Sigmoid colon (tissue), 7 donors: ENCODE results near the gene TROAP. TPM values are rescaled to one million over a fixed set of nuclear protein-coding genes. Genes with fewer than 3 reads are reported as not detected.
A peak's percentile ranks its signal among the peaks of the same experiment; 100 is the strongest.

Experiments used
- DNase-seq: peaks from one replicate; pipeline ENCODE4 v3.0.0-alpha.2; 2019
- H3K27ac ChIP-seq, 4 donors: fragments of 200-600 bp; sonication (generic); one replicate each; pipeline ENCODE4 v1.5.1; 2016 to 2019; ENCODE audit warnings: mild to moderate bottlenecking in 1 of 4
- H3K27me3 ChIP-seq, 3 donors: fragments of 200-600 bp; sonication (generic); one replicate each; pipeline ENCODE4 v1.5.1; 2019; ENCODE audit warnings: mild to moderate bottlenecking in 1 of 3
- H3K36me3 ChIP-seq, 4 donors: fragments of 200-600 bp; sonication (generic); one replicate each; pipeline ENCODE4 v1.5.1; 2016 to 2019
- H3K4me1 ChIP-seq, 4 donors: fragments of 200-600 bp; sonication (generic); one replicate each; pipeline ENCODE4 v1.5.1; 2017 to 2019
- H3K4me3 ChIP-seq, 4 donors: fragments of 200-600 bp; sonication (generic); one replicate each; pipeline ENCODE4 v1.5.1; 2017 to 2019; ENCODE audit warnings: mild to moderate bottlenecking in 2 of 4, moderate library complexity in 1 of 4
- H3K9me3 ChIP-seq, 4 donors: fragments of 200-600 bp in 3 of 4; sonication (generic) in 3 of 4; one replicate each; pipeline versions ENCODE4 v1.5.1 to v1.6.1; 2013 to 2019
- CTCF ChIP-seq, 4 experiments: fragments of 450-650 bp in 3 of 4; fragments of 200-600 bp in 1 of 4; IDR thresholded peaks; one replicate each; pipeline ENCODE4 v1.5.1; 2016 to 2019; ENCODE audit warnings: antibody characterized with exemption in 4 of 4, mild to moderate bottlenecking in 3 of 4, moderate library complexity in 2 of 4
- EP300 ChIP-seq, 4 donors: sonication (generic); formaldehyde crosslinking; IDR thresholded peaks; one replicate each; pipeline ENCODE4 v1.6.1; 2017; ENCODE audit warnings: antibody characterized with exemption in 4 of 4
- POLR2A ChIP-seq, 2 donors: fragments of 450-650 bp; IDR thresholded peaks; one replicate each; pipeline ENCODE4 v1.6.1; 2016; ENCODE audit warnings: antibody characterized with exemption in 2 of 2, mild to moderate bottlenecking in 2 of 2, moderate library complexity in 2 of 2
- POLR2AphosphoS5 ChIP-seq, 4 donors: sonication (generic); formaldehyde crosslinking; IDR thresholded peaks; one replicate each; pipeline ENCODE4 v1.6.1; 2017; ENCODE audit warnings: antibody characterized with exemption in 4 of 4
- WGBS, 2 donors: extraction: QIAGEN DNeasy Blood & Tissue Kit; methylation state at CpG; one replicate each; pipeline ENCODE4 v1.1.7; 2013; 5-methylcytosine and 5-hydroxymethylcytosine counted together
- intact Hi-C: fragments of 100-400 bp; cut with DNase I; formaldehyde crosslinking; loops from one replicate; pipeline ENCODE4 v1.15.1; 2023
- polyA plus RNA-seq, 3 donors: library from polyadenylated mRNA; stranded (reverse); fragments of 200-250 nt; gene quantifications; one replicate each; pipeline ENCODE4 v1.2.3, GENCODE V29; 2013
- total RNA-seq, 4 donors: library from RNA; depleted of rRNA; stranded (reverse); fragments of >200 nt; gene quantifications; one replicate each; pipeline ENCODE4 v1.1.0, GENCODE V29; 2016
- donor health status: healthy with polysubstance abuse.
- donor health status: Bipolar disorder and iron deficiency.
- donor health status: healthy.

The TROAP gene
- total and polyA plus RNA-seq, 7 donors = 0.36 to 25.7 (median 4.9) TPM; not detected in 3

GRCh38 chr12:49334226-49334625 is 11.2 kb downstream of the TROAP start:
- TF ChIP-seq POLR2A (IDR thresholded peaks at IDR 0.05) = no peak
- no peak for TF ChIP-seq EP300 (IDR thresholded peaks at IDR 0.05)
- no peak for TF ChIP-seq POLR2AphosphoS5 (IDR thresholded peaks at IDR 0.05)
- TF ChIP-seq CTCF (IDR thresholded peaks at IDR 0.05) = no peak
- no peak overlapping the region for H3K27ac ChIP-seq
- H3K9me3 ChIP-seq = no peaks in the 10 kb centered on the region
- 43 to 57% methylated on average over 19 of the region's 19 CpGs for WGBS, 2 donors
- peaks cover 37 to 91% (median 58%) of the 10 kb centered on the region in 3 donors for H3K27me3 ChIP-seq
- peaks cover 0 to 33% (median 23%) of the 10 kb centered on the region in 4 donors for H3K4me1 ChIP-seq
- no peak overlapping the region for H3K4me3 ChIP-seq
- intact Hi-C loops = no loop called here
- DNase-seq = peak; percentile 24
- no peaks in the 10 kb centered on the region for H3K36me3 ChIP-seq

- DNase-seq = peak; percentile 56
- Histone ChIP-seq H3K4me1 (peaks cover 0 to 33% (median 23%) of the 10 kb centered on the region in 4 donors), H3K27ac (no peak overlapping the region), H3K27me3 (peaks cover 37 to 95% (median 63%) of the 10 kb centered on the region in 3 donors), H3K9me3 (no peaks in the 10 kb centered on the region), H3K36me3 (no peaks in the 10 kb centered on the region), H3K4me3 (no peak overlapping the region)
- no peak for TF ChIP-seq POLR2A (IDR thresholded peaks at IDR 0.05)
- TF ChIP-seq POLR2AphosphoS5 (IDR thresholded peaks at IDR 0.05) = no peak
- no peak for TF ChIP-seq EP300 (IDR thresholded peaks at IDR 0.05)
- no peak for TF ChIP-seq CTCF (IDR thresholded peaks at IDR 0.05)
- WGBS, 2 donors = 56 to 75% methylated on average over 12 of the region's 12 CpGs
- intact Hi-C loops = loop anchor here (5.0 kb wide), 1 partner anchor 47 kb away; no protein-coding TSS in a partner anchor
Measured at GRCh38 chr12:49334681-49335080, 11.6 kb downstream of the TROAP start.

GRCh38 chr12:49335118-49335954 is 12.3 kb downstream of the TROAP start:
- no peaks in the 10 kb centered on the region for H3K9me3 ChIP-seq
- peaks cover 37 to 97% (median 63%) of the 10 kb centered on the region in 3 donors for H3K27me3 ChIP-seq
- no peak overlapping the region for H3K27ac ChIP-seq
- no peak overlapping the region for H3K4me3 ChIP-seq
- TF ChIP-seq CTCF (IDR thresholded peaks at IDR 0.05) = no peak
- TF ChIP-seq EP300 (IDR thresholded peaks at IDR 0.05) = no peak
- TF ChIP-seq POLR2A (IDR thresholded peaks at IDR 0.05) = no peak
- no peak for TF ChIP-seq POLR2AphosphoS5 (IDR thresholded peaks at IDR 0.05)
- no peaks in the 10 kb centered on the region for H3K36me3 ChIP-seq
- H3K4me1 ChIP-seq = peaks cover 0 to 33% (median 23%) of the 10 kb centered on the region in 4 donors
- 56 to 70% methylated on average over 16 of the region's 16 CpGs for WGBS, 2 donors
- intact Hi-C loops = loop anchor here (5.0 kb wide), 1 partner anchor 48 kb away; no protein-coding TSS in a partner anchor
- peak; percentile 42 for DNase-seq

- TF ChIP-seq POLR2AphosphoS5 (IDR thresholded peaks at IDR 0.05) = no peak
- TF ChIP-seq POLR2A (IDR thresholded peaks at IDR 0.05) = no peak
- no peak for TF ChIP-seq CTCF (IDR thresholded peaks at IDR 0.05)
- TF ChIP-seq EP300 (IDR thresholded peaks at IDR 0.05) = no peak
- WGBS, 2 donors = 13 to 20% methylated on average over 72 of the region's 72 CpGs
- peak; percentile 58 for DNase-seq
- Histone ChIP-seq H3K27ac (no peak overlapping the region), H3K27me3 (peaks cover 37 to 96% (median 63%) of the 10 kb centered on the region in 3 donors), H3K9me3 (no peaks in the 10 kb centered on the region), H3K4me3 (no peak overlapping the region), H3K36me3 (no peaks in the 10 kb centered on the region), H3K4me1 (peaks cover 0 to 33% (median 21%) of the 10 kb centered on the region in 4 donors)
- intact Hi-C loops = loop anchor here (5.0 kb wide), 1 partner anchor 49 kb away; no protein-coding TSS in a partner anchor
Measured at GRCh38 chr12:49335955-49336644, 13.0 kb downstream of the TROAP start.
